GM21423 (cell line): ENCODE data around the gene NDUFS4.
"Not testable (repeated sequence)": the region's sequence is repeated elsewhere in the genome, so short reads cannot be mapped to it uniquely, and the experiment has no call there.

ENCODE experiments used
- ATAC-seq: cut with Tn5 transposase; IDR thresholded peaks from one replicate; pipeline ENCODE4 v1.9.1; 2021; ENCODE audit warnings: mild to moderate bottlenecking, moderate library complexity; ENCODE audit not compliant: unreplicated experiment

The NDUFS4 gene

DNA sequence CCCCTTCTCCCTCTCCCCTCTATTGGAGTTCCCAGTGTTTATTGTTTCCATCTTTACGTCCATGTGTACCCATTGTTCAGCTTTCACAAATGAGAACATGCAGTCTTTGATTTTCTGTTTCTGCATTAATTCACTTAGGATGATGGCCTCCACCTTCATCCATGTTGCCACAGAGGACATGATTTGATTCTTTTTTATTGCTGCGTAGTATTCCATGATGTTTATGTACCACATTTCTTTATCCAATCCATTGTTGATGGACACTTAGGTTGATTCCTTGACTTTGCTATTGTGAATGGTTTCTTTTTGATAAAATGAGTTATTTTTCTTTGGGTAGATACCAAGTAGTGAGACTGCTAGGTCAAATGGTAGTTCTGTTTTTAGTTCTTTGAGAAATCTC, 88.9 kb downstream of the NDUFS4 start:
- ATAC-seq: no peak

DNA sequence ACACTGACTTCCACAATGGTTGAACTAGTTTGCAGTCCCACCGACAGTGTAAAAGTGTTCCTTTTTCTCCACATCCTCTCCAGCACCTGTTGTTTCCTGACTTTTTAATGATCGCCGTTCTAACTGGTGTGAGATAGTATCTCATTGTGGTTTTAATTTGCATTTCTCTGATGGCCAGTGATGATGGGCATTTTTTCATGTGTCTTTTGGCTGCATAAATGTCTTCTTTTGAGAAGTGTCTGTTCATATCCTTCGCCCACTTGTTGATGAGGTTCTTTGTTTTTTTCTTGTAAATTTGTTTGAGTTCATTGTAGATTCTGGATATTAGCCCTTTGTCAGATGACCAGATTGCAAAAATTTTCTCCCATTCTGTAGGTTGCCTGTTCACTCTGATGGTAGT, 100.1 kb downstream of the NDUFS4 start:
- not testable (repeated sequence) for ATAC-seq

DNA sequence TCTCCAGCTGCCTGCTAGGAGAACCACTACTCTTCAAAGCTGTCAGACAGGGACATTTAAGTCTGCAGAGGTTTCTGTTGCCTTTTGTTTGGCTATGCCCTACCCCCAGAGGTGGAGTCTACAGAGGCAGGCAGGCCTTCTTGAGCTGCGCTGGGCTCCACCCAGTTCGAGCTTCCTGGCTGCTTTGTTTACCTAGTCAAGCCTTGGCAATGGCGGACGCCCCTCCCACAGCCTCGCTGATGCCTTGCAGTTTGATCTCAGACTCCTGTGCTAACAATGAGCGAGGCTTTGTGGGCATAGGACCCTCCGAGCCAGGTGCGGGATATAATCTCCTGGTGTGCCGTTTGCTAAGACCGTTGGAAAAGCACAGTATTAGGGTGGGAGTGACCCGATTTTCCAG, 104.9 kb downstream of the NDUFS4 start:
- ATAC-seq: not testable (repeated sequence)

DNA sequence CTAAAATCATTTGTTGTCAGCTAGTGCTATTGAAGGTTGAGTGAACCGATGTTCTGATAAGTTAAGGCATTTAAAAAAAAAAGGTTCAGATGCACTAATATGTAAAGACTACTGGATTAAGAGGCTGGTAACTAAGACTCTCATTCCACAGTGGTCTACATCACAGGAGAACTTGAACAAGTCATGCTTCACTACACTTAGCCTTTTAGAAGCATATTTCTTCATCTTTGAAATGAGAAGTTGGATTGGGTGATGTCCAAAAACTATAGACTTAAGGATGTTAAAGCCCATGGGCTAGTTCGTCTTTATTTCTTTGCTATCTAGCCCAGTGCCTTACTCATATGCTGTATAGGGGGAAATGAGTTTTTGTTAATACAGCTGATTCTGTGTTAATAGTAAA, 107.2 kb downstream of the NDUFS4 start:
- ATAC-seq: no peak

DNA sequence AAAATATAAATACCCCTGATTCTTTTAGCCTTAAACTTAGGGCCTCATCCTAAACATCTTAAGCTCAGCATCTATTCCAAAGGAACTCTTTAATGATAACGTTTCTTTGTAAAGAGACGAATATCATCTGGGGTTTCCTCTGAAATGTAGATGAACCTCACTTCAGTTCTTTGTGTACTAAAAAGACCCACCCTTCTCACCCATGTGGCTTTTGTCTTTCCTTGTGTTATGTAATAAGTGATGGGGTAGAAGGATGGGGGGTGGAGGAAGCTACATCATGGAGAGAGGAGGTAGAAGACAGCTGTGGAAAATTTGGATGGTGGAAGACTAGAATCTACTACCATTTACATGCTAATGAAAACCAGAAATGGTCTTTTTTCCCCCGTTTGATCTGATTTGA, 111.0 kb downstream of the NDUFS4 start:
- no peak for ATAC-seq

DNA sequence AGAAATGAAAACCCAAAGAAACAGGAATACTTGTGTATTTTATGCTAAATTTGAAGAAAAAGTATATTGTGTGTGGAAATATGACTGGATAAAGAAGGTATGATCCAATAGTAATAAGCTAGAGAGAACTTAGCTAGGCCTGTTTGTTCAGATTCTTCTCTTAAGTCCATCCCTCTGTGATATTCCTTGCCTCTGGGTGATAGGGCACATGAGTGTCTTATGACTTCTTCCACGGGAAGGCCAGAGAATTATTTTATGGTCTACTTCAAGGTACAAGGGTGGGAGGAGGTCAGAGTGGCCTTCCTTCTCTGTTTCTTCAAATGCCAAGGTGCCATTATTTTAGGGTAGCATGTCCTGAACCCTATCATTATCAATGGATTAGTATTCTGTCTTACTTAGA, 113.7 kb downstream of the NDUFS4 start:
- no peak for ATAC-seq

DNA sequence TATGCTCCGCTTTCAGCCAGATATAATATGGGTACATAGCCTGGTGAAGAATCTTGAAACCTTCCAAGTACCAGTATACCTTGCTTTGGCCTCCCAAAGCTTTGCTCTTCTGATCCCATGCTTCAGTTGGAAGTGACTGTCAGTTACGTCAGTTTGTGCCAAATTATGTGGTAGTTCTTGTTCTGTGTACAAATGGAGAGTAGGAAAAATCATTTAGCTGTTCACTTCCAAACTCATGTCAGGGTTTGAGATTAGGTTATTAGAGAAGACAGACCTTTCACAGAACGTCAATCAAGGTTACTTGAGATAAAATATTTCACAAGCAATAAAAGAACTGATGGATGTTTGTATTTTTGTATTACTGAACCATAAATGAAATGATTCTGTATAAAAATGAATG, 117.2 kb downstream of the NDUFS4 start:
- ATAC-seq: no peak

DNA sequence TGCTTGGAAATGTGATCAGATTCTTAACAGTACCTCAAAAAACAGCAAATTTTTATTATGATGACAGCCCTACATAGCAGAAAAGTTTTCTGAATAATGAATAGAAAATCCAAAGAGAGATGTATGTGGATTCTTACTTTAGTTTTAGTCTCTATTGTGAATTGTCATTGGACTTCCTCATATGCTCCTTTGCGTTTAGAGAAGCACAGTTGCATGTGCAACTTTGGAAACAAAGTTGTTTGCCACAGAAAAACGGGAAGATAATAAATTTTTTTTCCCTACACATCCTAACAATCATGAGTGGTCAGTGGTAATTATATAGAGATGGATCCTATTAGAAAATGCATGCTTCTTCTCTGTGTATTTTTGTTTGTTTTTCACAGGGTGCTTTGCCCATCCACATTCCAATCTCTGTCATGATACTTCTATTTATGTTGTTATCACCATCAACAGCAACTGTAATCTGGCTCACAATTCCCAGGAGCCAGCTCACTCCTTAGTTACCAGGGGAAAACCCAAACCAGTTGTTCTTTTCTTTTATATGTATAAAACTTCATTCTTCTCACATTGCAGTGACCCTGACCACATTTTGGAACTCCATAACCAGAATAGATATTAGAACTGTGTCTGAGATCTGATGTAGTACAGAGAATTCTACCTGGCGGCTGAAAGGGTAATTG, 118.7 kb downstream of the NDUFS4 start:
- no peak for ATAC-seq

DNA sequence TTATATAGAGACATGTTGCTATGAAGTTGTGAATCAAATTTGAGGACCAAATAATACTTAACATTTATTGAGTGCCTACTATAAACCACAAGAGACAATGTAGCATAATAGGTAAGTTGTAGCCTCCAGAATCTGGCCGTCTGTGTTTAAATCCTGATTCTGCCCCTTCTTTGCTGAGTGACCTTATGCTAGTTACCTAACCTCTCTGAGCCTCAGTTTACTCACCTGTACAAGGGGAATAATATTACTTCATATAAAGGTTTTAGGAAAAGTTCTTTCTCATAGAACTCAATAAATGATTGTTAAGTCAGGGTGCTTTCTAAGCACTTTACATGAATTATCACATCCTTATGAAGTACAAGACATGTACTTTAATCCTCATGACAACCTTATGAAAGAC, 120.6 kb downstream of the NDUFS4 start:
- ATAC-seq: no peak

DNA sequence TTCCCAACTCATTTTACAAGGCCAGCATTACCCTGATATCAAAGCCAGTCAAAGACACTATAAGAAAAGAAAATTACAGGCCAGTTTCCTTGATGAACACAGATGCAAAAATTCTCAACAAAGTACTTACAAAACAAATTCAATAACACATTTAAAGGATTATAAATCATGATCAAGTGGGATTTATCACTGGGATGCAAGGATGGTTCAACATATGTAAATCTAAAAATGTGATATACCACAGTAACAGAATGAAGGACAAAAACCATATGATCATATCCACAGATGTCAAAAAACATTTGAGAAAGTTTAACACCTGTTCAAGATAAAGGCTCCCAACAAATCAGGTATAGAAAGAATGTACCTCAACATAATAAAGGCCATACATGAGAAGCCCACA, 130.6 kb downstream of the NDUFS4 start:
- no peak for ATAC-seq

DNA sequence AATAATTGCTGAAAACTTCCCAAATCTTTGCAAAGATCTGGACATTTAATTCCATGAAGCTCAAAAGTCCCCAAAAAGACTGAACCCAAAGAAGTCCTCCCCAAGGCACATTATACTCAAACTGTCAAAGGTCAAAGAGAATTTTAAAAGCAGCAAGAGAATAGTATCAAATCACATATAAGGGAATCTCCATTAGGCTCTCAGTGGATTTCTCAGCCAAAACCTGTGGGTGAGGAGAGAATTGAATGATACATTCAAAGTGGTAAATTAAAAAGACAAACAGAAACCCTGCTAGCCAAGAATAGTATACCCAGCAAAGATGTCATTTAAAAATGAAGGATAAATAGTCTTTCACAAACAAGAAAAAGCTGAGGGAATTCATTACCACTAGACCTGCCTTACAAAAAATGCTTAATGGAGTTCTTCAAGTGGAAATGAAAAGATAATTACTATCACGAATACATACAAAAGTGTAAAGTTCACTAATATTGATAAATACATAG, 134.1 kb downstream of the NDUFS4 start:
- no peak for ATAC-seq

DNA sequence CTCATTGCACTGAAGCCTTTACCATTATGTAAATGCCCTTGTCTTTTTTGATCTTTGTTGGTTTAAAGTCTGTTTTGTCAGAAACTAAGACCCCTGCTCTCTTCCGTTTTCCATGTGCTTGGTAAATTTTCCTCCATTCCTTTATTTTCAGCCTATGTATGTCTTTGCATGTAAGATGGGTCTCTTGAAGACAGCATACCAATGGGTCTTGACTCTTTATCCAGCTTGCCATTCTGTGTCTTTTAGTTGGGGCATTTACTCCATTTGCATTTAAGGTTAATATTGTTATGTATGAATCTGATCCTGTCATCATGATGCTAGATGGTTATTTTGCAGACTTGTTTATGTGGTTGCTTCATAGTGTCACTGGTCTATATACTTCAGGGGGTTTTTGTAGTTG, 150.0 kb downstream of the NDUFS4 start:
- not testable (repeated sequence) for ATAC-seq

DNA sequence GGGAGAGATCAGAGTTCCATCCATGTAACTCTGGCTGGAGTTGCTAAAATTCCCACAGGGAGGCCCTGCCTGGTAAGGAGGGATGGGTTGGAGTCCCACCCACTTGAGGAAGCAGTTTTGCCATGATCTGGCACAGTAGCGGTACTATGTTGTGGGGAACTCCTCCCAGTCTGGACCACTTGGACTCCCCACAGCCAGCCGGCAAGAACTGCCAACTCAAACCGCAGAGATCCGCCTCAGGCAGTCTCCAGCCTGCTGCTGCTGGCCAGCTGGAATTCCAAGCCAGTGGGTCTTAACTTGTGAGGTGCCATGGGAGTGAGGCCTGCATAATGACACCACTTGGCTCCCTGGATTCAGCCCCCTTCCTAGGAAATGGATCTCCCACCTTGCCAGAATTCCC, 151.9 kb downstream of the NDUFS4 start:
- ATAC-seq: no peak

DNA sequence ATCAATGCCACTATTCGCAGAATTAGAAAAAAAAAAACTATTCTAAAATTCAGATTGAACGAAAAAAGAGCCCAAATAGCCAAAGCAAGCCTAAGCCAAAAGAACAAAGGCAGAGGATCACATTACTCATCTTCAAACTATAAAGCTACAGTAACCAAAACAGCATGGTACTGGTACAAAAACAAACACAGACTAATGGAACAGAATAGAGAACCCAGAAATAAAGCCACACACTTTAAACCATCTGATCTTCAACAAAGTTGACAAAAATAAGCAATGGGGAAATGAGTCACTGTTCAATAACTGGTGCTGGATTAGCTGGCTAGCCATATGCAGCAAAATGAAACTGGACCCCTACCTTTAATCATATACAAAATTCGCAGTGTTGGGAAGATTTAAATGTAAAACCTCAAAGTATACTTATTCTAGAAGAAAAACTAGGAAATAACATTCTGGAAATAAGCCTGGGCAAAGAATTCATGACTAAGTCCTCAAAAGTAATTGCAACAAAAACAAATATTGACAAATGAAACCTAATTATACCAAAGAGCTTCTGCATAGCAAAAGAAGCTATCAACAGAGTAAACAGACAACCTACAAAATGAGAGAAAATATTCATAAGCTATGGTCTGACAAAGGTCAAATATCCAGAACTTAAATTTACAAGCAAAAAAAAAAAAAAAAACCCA, 153.7 kb downstream of the NDUFS4 start:
- no peak for ATAC-seq

DNA sequence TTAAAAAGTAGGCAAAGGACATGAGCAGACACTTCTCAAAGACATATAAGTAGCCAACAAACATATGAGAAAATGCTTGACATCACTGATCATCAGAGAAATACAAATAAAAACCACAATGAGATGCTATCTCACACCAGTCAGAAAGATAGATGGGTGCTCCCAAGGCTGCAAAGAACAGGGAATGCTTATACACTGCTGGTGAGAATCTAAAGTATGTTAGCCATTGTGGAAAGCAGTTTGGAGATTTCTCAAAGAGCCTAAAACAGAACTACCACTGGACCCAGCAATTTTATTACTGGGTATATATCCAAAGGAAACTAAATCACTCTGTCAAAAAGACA, 154.2 kb downstream of the NDUFS4 start:
- no peak for ATAC-seq

DNA sequence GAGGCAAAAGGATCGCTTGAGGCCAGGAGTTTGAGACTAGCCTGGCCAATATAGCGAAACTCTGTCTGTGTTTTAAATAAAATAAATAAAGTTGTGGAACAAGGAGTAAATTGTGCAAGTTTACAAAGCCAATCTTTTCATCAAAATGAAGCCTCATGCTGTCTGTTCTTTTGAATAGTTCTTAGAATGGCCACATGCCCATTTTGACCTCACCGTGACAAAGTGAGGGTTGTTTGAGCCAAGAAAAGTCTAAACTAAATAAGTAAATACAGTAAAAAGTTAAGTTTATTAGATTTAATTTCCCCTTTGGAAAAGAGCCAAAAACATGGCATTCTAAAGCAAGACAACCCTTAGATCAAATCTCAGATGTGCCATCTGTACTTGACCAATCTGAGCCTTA, 165.7 kb downstream of the NDUFS4 start:
- ATAC-seq: no peak

DNA sequence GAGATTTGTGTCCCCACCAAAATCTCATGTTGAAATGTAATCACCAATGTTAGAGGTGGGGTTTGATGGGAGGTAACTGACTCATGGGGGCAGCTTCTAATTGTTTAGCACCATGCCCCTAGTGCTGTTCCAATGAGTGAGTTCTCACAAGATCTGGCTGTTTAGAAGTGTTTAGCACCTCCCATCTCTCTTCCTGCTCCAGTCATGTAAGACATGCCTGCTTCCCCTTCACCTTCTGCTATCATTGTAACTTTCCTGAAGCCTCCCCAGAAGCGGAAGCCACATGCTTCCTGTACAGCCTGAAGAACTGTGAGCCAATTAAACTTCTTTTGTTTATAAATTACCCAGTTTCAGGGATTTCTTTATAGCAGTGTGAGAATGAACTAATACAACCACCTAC, 170.5 kb downstream of the NDUFS4 start:
- no peak for ATAC-seq
